HG02610 (cell line): ENCODE data around the gene RELN.
A peak's percentile ranks its signal among the peaks of the same experiment; 100 is the strongest.

Source experiments
- ATAC-seq: cut with Tn5 transposase; IDR thresholded peaks from one replicate; pipeline ENCODE4 v1.9.1; 2021; ENCODE audit warnings: mild to moderate bottlenecking, moderate library complexity; ENCODE audit not compliant: unreplicated experiment

The RELN gene

GRCh38 chr7:103437623-103438022 is 551.8 kb downstream of the RELN start:
- ATAC-seq = no peak

- ATAC-seq = peak; percentile 89
These were observed 556.7 kb downstream of the RELN start for GRCh38 chr7:103432712-103433111.

- no peak for ATAC-seq
These were observed 564.3 kb downstream of the RELN start for GRCh38 chr7:103425177-103425576.

GRCh38 chr7:103423467-103424179 is 565.8 kb downstream of the RELN start:
- ATAC-seq = no peak
